MM.1S (cell line): Measurements from ENCODE around the gene BABAM1.

Source experiments
- DNase-seq: peaks from one replicate; pipeline ENCODE4 v3.0.0-alpha.2; 2015
- H2AFZ ChIP-seq: fragments of 300-600 bp; sonication (generic); 2 replicates; pipeline ENCODE4 v1.6.0; 2016; ENCODE audit warnings: antibody characterized with exemption, low read length
- H3F3A ChIP-seq: fragments of 300-600 bp; sonication (generic); 2 replicates; pipeline ENCODE4 v1.6.1; 2016; ENCODE audit warnings: mild to moderate bottlenecking, antibody characterized with exemption, low read length, moderate library complexity, mixed read lengths; ENCODE audit not compliant: insufficient read depth
- H3K27ac ChIP-seq: fragments of 300-600 bp; sonication (generic); 2 replicates; pipeline ENCODE4 v1.5.1; 2016; ENCODE audit warnings: mild to moderate bottlenecking, low read length
- H3K27me3 ChIP-seq: fragments of 300-600 bp; sonication (generic); replicated peaks from 2 replicates; pipeline ENCODE4 v1.6.0; 2016; ENCODE audit warnings: low read length; ENCODE audit not compliant: insufficient read depth
- H3K36me3 ChIP-seq: fragments of 300-600 bp; sonication (generic); replicated peaks from 2 replicates; pipeline ENCODE4 v1.6.1; 2016; ENCODE audit warnings: mild to moderate bottlenecking, low read length, mixed read lengths; ENCODE audit not compliant: insufficient read depth
- H3K4me1 ChIP-seq: fragments of 300-600 bp; sonication (generic); 2 replicates; pipeline ENCODE4 v1.6.1; 2016; ENCODE audit warnings: low read length, mixed read lengths
- H3K4me2 ChIP-seq: fragments of 300-600 bp; sonication (generic); 2 replicates; pipeline ENCODE4 v1.6.0; 2016; ENCODE audit warnings: low read depth, low read length
- H3K4me3 ChIP-seq: fragments of 300-600 bp; sonication (generic); 2 replicates; pipeline ENCODE4 v1.5.1; 2016; ENCODE audit warnings: low read length, mixed read lengths
- H3K79me2 ChIP-seq: fragments of 300-600 bp; sonication (generic); 2 replicates; pipeline ENCODE4 v1.6.1; 2016; ENCODE audit warnings: mixed run types, low read length, mixed read lengths
- H3K9ac ChIP-seq: fragments of 300-600 bp; sonication (generic); 2 replicates; pipeline ENCODE4 v1.6.1; 2016; ENCODE audit warnings: low read length, mixed read lengths
- H3K9me2 ChIP-seq: fragments of 300-600 bp; sonication (generic); replicated peaks from 2 replicates; pipeline ENCODE4 v1.6.1; 2016; ENCODE audit warnings: mild to moderate bottlenecking, low read length, mixed read lengths; ENCODE audit not compliant: insufficient read depth
- H3K9me3 ChIP-seq: fragments of 300-600 bp; sonication (generic); replicated peaks from 2 replicates; pipeline ENCODE4 v1.6.1; 2016; ENCODE audit warnings: mild to moderate bottlenecking, low read length, mixed read lengths; ENCODE audit not compliant: insufficient read depth
- H4K20me1 ChIP-seq: fragments of 300-600 bp; sonication (generic); 2 replicates; pipeline ENCODE4 v1.6.1; 2016; ENCODE audit warnings: mild to moderate bottlenecking, low read length, moderate library complexity, mixed read lengths; ENCODE audit not compliant: insufficient read depth
- CTCF ChIP-seq: fragments of 300-600 bp; sonication (generic); IDR thresholded peaks from 2 replicates; pipeline ENCODE4 v1.5.1; 2016; ENCODE audit warnings: antibody characterized with exemption, low read length, mixed read lengths
- EZH2 ChIP-seq: fragments of 300-600 bp; sonication (generic); optimal IDR thresholded peaks from 2 replicates; pipeline ENCODE3; 2017; ENCODE audit warnings: low read depth, mild to moderate bottlenecking, antibody characterized with exemption, low read length, mixed read lengths
- EZH2phosphoT487 ChIP-seq: fragments of 300-600 bp; sonication (generic); IDR thresholded peaks from 2 replicates; pipeline ENCODE4 v1.6.1; 2018; ENCODE audit warnings: antibody characterized with exemption, low read length

Gene BABAM1

GRCh38 chr19:17322854-17323253 lies 55.6 kb downstream of the BABAM1 start:
- H3K79me2 ChIP-seq, result no peaks in the 10 kb centered on the region
- no peak overlapping the region for H3K4me3 ChIP-seq
- TF ChIP-seq EZH2 (no peak), EZH2phosphoT487 (no peak)
- H3K4me1 ChIP-seq, result no peaks in the 10 kb centered on the region
- no peak overlapping the region for H3K4me2 ChIP-seq
- H3K9me2 ChIP-seq, result no peaks in the 10 kb centered on the region
- no peaks in the 10 kb centered on the region for H3K9me3 ChIP-seq
- no peak overlapping the region for H3K9ac ChIP-seq
- 0 out of 2 replicates have a peak, but pooled peaks cover 3% of the 10 kb centered on the region for H3F3A ChIP-seq
- no peak overlapping the region for H3K27ac ChIP-seq
- no peak overlapping the region for H2AFZ ChIP-seq
- H4K20me1 ChIP-seq, result no peaks in the 10 kb centered on the region
- no peak for DNase-seq
- H3K27me3 ChIP-seq, result peaks cover 6% of the 10 kb centered on the region; the same call in 1 of the 2 replicates
- H3K36me3 ChIP-seq, result no peaks in the 10 kb centered on the region

- no peak for DNase-seq
- no peaks in the 10 kb centered on the region for H3K36me3 ChIP-seq
- no peak overlapping the region for H3K27ac ChIP-seq
- TF ChIP-seq EZH2, result no peak
- no peak for TF ChIP-seq CTCF
- no peak for TF ChIP-seq EZH2phosphoT487
- H3F3A ChIP-seq, result 0 out of 2 replicates have a peak, but pooled peaks cover 3% of the 10 kb centered on the region
- H2AFZ ChIP-seq, result no peak overlapping the region
- H3K4me3 ChIP-seq, result no peak overlapping the region
- no peaks in the 10 kb centered on the region for H3K9me3 ChIP-seq
- no peaks in the 10 kb centered on the region for H4K20me1 ChIP-seq
- H3K27me3 ChIP-seq, result peaks cover 12% of the 10 kb centered on the region; the same call in 1 of the 2 replicates
- no peaks in the 10 kb centered on the region for H3K4me1 ChIP-seq
- no peaks in the 10 kb centered on the region for H3K9me2 ChIP-seq
- no peaks in the 10 kb centered on the region for H3K79me2 ChIP-seq
- no peak overlapping the region for H3K4me2 ChIP-seq
- H3K9ac ChIP-seq, result no peak overlapping the region
Measured at GRCh38 chr19:17323300-17323963, 56.2 kb downstream of the BABAM1 start.

GRCh38 chr19:17323964-17324332 lies 56.7 kb downstream of the BABAM1 start:
- H4K20me1 ChIP-seq, result no peaks in the 10 kb centered on the region
- H3K4me3 ChIP-seq, result no peak overlapping the region
- no peaks in the 10 kb centered on the region for H3K36me3 ChIP-seq
- no peak overlapping the region for H3K4me2 ChIP-seq
- no peak overlapping the region for H3K9ac ChIP-seq
- H3K4me1 ChIP-seq, result no peaks in the 10 kb centered on the region
- H2AFZ ChIP-seq, result no peak overlapping the region
- H3F3A ChIP-seq, result 0 out of 2 replicates have a peak, but pooled peaks cover 3% of the 10 kb centered on the region
- H3K27ac ChIP-seq, result no peak overlapping the region
- TF ChIP-seq CTCF (no peak), EZH2phosphoT487 (no peak), EZH2 (no peak)
- H3K9me2 ChIP-seq, result no peaks in the 10 kb centered on the region
- no peak for DNase-seq
- H3K79me2 ChIP-seq, result no peaks in the 10 kb centered on the region
- no peaks in the 10 kb centered on the region for H3K9me3 ChIP-seq
- H3K27me3 ChIP-seq, result peaks cover 14% of the 10 kb centered on the region
